ENCODE results near the gene IDE.
"Not testable (repeated sequence)": the region's sequence is repeated elsewhere in the genome, so short reads cannot be mapped to it uniquely, and the experiment has no call there.

IDE gene

DNA sequence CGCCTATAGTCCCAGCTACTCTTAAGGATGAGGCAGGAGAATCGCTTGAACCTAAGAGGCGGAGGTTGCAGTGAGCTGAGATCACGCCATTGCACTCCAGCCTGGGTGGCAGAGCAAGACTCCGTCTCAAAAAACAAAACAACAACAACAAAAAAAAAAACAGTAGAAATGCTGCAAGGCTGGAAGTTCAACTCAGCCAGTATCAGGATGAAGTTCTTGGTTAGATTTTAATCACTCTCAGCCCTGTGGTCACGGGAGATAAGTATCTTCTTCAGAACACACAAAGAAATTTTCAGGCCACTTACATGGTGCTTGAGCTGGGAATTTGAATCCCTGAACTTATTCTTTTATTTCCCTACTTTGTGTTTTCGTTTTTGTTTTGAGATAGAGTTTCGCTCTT, 162.5 kb downstream of the IDE start:
- Histone ChIP-seq H3K36me3 (ENCODE audit: control insufficient read depth in 2 of 2, insufficient read depth in 2 of 2, low read length in 2 of 2) (no peaks in the 10 kb centered on the region), H3K4me1 (ENCODE audit: control insufficient read depth in 2 of 2, insufficient read depth in 2 of 2, low read length in 2 of 2) (no peaks in the 10 kb centered on the region), H3K4me3 (ENCODE audit: low read length in 2 of 2) (no peak overlapping the region), H3K9me3 (ENCODE audit: control insufficient read depth in 2 of 2, low read length in 2 of 2) (no peaks in the 10 kb centered on the region), H3K9ac (ENCODE audit: low read depth in 1 of 2, low read length in 2 of 2) (no peak overlapping the region), H3K27ac (ENCODE audit: low read depth in 2 of 2, low read length in 2 of 2) (no peak overlapping the region), H3K27me3 (ENCODE audit: control insufficient read depth in 2 of 2, insufficient read depth in 2 of 2, low read length in 2 of 2) (no peaks in the 10 kb centered on the region)

- Histone ChIP-seq H3K36me3 (ENCODE audit: control insufficient read depth in 2 of 2, insufficient read depth in 2 of 2, low read length in 2 of 2) (no peaks in the 10 kb centered on the region), H3K9me3 (ENCODE audit: control insufficient read depth in 2 of 2, low read length in 2 of 2) (no peaks in the 10 kb centered on the region), H3K27me3 (ENCODE audit: control insufficient read depth in 2 of 2, insufficient read depth in 2 of 2, low read length in 2 of 2) (no peaks in the 10 kb centered on the region), H3K9ac (ENCODE audit: low read depth in 1 of 2, low read length in 2 of 2) (no peak overlapping the region), H3K27ac (ENCODE audit: low read depth in 2 of 2, low read length in 2 of 2) (no peak overlapping the region), H3K4me1 (ENCODE audit: control insufficient read depth in 2 of 2, insufficient read depth in 2 of 2, low read length in 2 of 2) (no peaks in the 10 kb centered on the region), H3K4me3 (ENCODE audit: low read length in 2 of 2) (no peak overlapping the region)
Measured at GRCh38 chr10:92410501-92410900, 163.4 kb downstream of the IDE start.

DNA sequence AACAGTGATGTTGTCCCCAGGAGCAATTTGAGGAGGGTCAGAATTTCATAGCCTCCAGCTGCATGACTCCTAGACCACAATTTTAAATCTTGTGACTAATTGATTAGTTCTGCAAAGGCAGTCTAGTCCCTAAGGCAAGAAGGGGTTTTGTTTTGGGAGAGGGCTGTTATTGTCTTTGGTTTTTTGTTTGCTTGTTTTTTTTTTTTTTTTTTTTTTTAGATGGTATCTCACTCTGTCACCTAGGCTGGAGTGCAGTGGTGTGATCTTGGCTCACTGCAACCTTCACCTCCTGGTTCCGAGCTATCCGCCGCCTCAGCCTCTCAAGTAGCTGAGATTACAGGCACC, 165.9 kb downstream of the IDE start:
- Histone ChIP-seq H3K27me3 (ENCODE audit: control insufficient read depth in 2 of 2, insufficient read depth in 2 of 2, low read length in 2 of 2) (no peaks in the 10 kb centered on the region), H3K4me3 (ENCODE audit: low read length in 2 of 2) (no peak overlapping the region), H3K4me1 (ENCODE audit: control insufficient read depth in 2 of 2, insufficient read depth in 2 of 2, low read length in 2 of 2) (no peaks in the 10 kb centered on the region), H3K36me3 (ENCODE audit: control insufficient read depth in 2 of 2, insufficient read depth in 2 of 2, low read length in 2 of 2) (no peaks in the 10 kb centered on the region), H3K9me3 (ENCODE audit: control insufficient read depth in 2 of 2, low read length in 2 of 2) (no peaks in the 10 kb centered on the region), H3K27ac (ENCODE audit: low read depth in 2 of 2, low read length in 2 of 2) (no peak overlapping the region), H3K9ac (ENCODE audit: low read depth in 1 of 2, low read length in 2 of 2) (no peak overlapping the region)

GRCh38 chr10:92407305-92408016, 166.4 kb downstream of the IDE start:
- H3K9me3 ChIP-seq (ENCODE audit: control insufficient read depth in 2 of 2, low read length in 2 of 2): no peaks in the 10 kb centered on the region
- H3K4me1 ChIP-seq (ENCODE audit: control insufficient read depth in 2 of 2, insufficient read depth in 2 of 2, low read length in 2 of 2): no peaks in the 10 kb centered on the region
- H3K27ac ChIP-seq (ENCODE audit: low read depth in 2 of 2, low read length in 2 of 2): no peak overlapping the region
- no peaks in the 10 kb centered on the region for H3K36me3 ChIP-seq (ENCODE audit: control insufficient read depth in 2 of 2, insufficient read depth in 2 of 2, low read length in 2 of 2)
- no peak overlapping the region for H3K9ac ChIP-seq (ENCODE audit: low read depth in 1 of 2, low read length in 2 of 2)
- H3K27me3 ChIP-seq (ENCODE audit: control insufficient read depth in 2 of 2, insufficient read depth in 2 of 2, low read length in 2 of 2): no peaks in the 10 kb centered on the region
- no peak overlapping the region for H3K4me3 ChIP-seq (ENCODE audit: low read length in 2 of 2)

DNA sequence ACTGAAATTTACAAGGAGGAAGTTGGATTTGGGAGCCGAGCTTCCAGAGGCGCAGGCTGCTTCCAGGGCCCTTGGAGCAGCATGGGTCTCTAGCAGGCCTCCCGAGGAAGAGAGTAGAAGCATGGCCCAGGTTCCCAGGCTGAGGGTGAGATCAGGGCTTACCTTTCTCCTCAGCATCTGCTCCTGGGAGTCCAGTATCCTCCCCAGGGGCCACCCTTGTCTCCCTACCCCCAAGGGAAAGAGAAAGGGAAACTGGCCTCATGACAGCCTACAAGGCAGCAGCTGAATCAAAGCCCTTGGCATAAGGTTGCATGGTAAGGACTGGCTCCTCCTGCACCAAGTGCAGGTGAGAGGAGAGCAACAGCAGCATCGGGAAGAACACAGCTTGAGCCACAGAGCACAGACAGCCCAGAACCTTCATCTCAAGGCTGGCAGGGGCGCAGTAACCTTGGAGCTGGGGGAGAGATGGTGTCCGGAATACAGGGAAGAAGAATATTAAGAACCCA, 168.4 kb downstream of the IDE start:
- H3K9me3 ChIP-seq (ENCODE audit: control insufficient read depth in 2 of 2, low read length in 2 of 2): no peaks in the 10 kb centered on the region
- no peaks in the 10 kb centered on the region for H3K27me3 ChIP-seq (ENCODE audit: control insufficient read depth in 2 of 2, insufficient read depth in 2 of 2, low read length in 2 of 2)
- H3K27ac ChIP-seq (ENCODE audit: low read depth in 2 of 2, low read length in 2 of 2): no peak overlapping the region
- no peak overlapping the region for H3K9ac ChIP-seq (ENCODE audit: low read depth in 1 of 2, low read length in 2 of 2)
- no peak overlapping the region for H3K4me3 ChIP-seq (ENCODE audit: low read length in 2 of 2)
- no peaks in the 10 kb centered on the region for H3K36me3 ChIP-seq (ENCODE audit: control insufficient read depth in 2 of 2, insufficient read depth in 2 of 2, low read length in 2 of 2)
- H3K4me1 ChIP-seq (ENCODE audit: control insufficient read depth in 2 of 2, insufficient read depth in 2 of 2, low read length in 2 of 2): no peaks in the 10 kb centered on the region

GRCh38 chr10:92404612-92405418, 169.1 kb downstream of the IDE start:
- H3K4me1 ChIP-seq (ENCODE audit: control insufficient read depth in 2 of 2, insufficient read depth in 2 of 2, low read length in 2 of 2): no peaks in the 10 kb centered on the region
- H3K9ac ChIP-seq (ENCODE audit: low read depth in 1 of 2, low read length in 2 of 2): no peak overlapping the region
- no peak overlapping the region for H3K27ac ChIP-seq (ENCODE audit: low read depth in 2 of 2, low read length in 2 of 2)

DNA sequence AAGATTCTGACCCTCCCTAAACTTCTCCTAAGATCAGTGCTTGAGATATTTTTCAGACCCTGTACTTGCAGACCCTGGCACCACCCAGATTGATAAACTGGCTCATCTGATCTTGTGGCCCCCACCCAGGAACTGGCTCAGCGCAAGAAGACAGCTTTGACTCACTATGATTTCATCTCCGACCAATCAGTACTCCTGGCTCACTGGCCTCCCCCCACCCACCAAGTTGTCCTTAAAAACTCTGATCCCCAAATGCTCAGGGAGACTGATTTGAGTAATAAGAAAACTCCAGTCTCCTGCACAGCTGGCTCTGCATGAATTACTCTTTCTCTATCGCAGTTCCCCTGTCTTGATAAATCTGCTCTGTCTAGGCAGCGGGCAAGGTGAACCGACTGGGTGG, 171.7 kb downstream of the IDE start:
- H3K27ac ChIP-seq (ENCODE audit: low read depth in 2 of 2, low read length in 2 of 2); H3K27me3 ChIP-seq (ENCODE audit: control insufficient read depth in 2 of 2, insufficient read depth in 2 of 2, low read length in 2 of 2); H3K9me3 ChIP-seq (ENCODE audit: control insufficient read depth in 2 of 2, low read length in 2 of 2); H3K36me3 ChIP-seq (ENCODE audit: control insufficient read depth in 2 of 2, insufficient read depth in 2 of 2, low read length in 2 of 2); H3K4me1 ChIP-seq (ENCODE audit: control insufficient read depth in 2 of 2, insufficient read depth in 2 of 2, low read length in 2 of 2); H3K4me3 ChIP-seq (ENCODE audit: low read length in 2 of 2); H3K9ac ChIP-seq (ENCODE audit: low read depth in 1 of 2, low read length in 2 of 2): not testable (repeated sequence)

More at GRCh38 chr10:92404612-92405418, 169.1 kb downstream of the IDE start:
- no peaks in the 10 kb centered on the region for H3K9me3 ChIP-seq (ENCODE audit: control insufficient read depth in 2 of 2, low read length in 2 of 2)
- H3K4me3 ChIP-seq (ENCODE audit: low read length in 2 of 2): no peak overlapping the region
- no peaks in the 10 kb centered on the region for H3K27me3 ChIP-seq (ENCODE audit: control insufficient read depth in 2 of 2, insufficient read depth in 2 of 2, low read length in 2 of 2)
- H3K36me3 ChIP-seq (ENCODE audit: control insufficient read depth in 2 of 2, insufficient read depth in 2 of 2, low read length in 2 of 2): no peaks in the 10 kb centered on the region

Measured in mucosa of rectum (tissue), 2 donors.